HG02610 (cell line): ENCODE results near the gene PYY.
"Not testable (repeated sequence)": the region's sequence is repeated elsewhere in the genome, so short reads cannot be mapped to it uniquely, and the experiment has no call there.

Source experiments
- ATAC-seq: cut with Tn5 transposase; IDR thresholded peaks from one replicate; pipeline ENCODE4 v1.9.1; 2021; ENCODE audit warnings: mild to moderate bottlenecking, moderate library complexity; ENCODE audit not compliant: unreplicated experiment

Gene PYY

DNA sequence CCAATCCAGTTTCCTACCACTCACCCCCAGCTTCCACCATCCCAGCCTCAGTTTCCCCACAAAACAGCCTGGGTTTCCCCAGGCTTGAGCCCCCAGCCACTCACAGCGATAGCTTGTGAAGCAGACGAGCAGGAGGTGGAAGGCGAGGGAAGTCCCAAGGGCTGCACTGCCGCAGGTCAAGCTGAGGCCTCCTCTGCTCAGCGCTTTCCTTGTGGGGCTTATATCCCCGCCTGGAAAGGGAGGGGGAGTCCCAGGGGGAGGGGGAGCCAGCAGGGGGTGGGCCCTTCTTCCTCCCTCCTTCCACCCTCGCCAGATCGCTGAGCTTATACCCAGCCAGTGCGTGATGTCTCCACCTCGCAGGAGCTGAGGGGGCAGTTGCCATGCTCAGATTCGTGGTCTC, at the start of gene PYY:
Gene PYY, minus strand, starts transcription at position 195 of the 400 bp plus-strand sequence. CDS start 457 bp downstream, outside the sequence.
- ATAC-seq, result no peak

GRCh38 chr17:44002141-44002848, 48.6 kb upstream of the PYY start:
- ATAC-seq, result no peak

DNA sequence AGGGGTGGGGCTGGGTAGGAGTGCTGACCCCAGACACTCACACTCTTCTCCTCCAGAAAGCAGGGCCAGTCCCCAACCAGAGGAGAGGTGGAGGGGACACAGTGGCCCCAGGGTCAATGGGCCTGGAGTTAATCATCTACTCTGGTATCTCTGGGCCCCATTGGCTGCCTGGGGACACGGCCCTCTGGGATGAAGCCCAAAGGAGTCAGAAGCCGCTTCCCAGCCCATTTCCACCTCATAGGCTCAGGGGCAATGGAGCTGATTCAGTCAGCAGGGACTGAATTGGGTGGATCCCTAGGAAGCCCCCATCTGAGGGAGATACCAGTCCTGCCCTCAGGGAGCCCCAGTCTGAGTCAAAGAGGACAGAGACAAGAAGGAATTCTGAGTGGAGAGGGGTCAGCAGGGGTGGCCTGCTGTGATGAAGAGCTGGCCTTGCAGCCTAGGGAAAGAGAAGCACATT, 47.8 kb upstream of the PYY start:
- ATAC-seq, result no peak

GRCh38 chr17:44000871-44001460, 47.2 kb upstream of the PYY start:
- no peak for ATAC-seq

DNA sequence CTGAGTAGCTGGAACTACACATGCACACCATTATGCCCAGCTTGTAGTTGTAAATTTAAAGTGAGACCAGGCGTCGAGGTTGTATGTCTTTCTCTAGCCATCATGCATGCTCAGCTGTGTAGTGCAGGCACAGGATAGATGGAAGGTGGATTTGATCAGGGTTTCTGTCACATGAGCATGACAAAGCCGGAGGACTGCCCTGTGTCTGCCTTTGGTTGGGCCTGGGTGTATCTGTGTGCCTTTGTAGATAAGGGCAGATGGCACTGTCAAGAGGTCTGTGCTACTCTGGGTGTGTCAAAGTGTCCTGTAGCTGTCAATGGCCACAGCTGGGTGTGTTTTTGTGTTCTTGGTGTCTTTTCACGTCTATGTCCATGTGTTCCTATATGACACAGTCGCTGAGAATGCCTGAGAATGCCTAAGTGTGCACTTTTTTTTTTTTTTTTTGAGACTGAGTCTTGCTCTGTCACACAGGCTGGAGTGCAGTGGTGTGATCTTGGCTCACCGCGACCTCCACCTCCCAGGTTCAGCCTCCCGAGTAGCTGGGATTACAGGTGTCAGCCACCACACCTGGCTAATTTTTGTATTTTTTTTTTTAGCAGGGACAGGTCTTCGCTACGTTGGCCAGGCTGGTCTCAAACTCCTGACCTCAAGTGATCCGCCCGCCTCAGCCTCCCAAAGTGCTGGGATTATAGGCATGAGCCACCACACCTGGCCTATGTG, 46.6 kb upstream of the PYY start:
- no peak for ATAC-seq

DNA sequence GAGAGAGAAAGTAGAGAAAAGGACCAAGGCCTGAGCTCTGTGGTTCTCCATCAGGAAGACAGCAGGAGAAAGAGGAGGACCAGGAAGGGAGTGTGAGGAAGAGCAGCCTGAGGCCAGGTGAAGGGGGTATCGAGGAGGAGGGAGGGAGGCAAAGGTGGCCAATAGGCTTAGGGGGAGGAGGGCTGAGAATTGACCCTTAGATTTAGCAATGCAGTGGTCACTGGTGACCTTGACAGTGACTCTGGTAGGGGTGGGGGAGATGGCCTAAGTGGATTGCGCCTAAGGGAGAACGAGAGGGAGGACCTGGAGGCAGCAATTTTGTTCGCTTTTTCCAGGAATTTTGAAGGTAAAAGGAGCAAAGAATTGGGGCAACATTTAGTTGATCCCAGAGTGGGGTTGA, 45.3 kb upstream of the PYY start:
- no peak for ATAC-seq

DNA sequence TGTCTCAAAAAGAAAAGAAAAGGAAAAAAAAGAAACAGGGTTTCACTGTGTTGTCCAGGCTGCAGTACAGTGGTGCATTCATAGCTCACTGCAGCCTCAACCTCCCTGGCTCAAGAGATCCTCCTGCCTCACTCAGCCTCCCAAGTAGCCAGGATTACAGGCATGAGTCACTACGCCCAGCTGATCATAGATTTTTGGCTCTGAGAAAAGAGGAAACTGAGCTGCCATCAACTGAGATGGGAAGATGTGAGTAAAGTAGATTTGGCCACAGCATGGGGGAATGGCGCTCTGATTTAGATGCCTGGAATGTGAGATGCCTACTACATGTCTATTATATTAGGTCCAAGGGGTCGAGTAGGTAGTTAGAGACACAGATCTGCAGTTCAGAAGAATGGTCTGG, 44.8 kb upstream of the PYY start:
- no peak for ATAC-seq

GRCh38 chr17:43997180-43997579, 43.4 kb upstream of the PYY start:
- not testable (repeated sequence) for ATAC-seq

DNA sequence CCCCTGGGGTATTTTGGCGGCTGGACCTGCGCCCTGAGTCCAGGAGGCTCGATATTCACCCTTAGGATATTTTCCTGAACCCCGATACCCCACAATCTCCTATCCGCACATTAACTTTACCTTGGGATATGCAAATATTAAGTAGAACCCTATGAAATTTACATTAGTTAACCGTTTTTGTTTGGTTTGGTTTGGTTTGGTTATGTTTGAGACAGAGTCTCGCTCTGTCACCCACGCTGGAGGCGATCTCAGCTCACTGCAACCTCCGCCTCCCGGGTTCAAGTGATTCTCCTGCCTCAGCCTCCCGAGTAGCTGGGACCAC, 41.4 kb upstream of the PYY start:
- no peak for ATAC-seq

GRCh38 chr17:43994272-43995149, 40.8 kb upstream of the PYY start:
- no peak for ATAC-seq

GRCh38 chr17:43992641-43993040, 38.9 kb upstream of the PYY start:
- ATAC-seq, result no peak

- ATAC-seq, result no peak
These were observed 34.6 kb upstream of the PYY start for GRCh38 chr17:43988301-43988700.

- ATAC-seq, result no peak
These were observed 33.6 kb upstream of the PYY start for GRCh38 chr17:43987131-43988021.

- no peak for ATAC-seq
These were observed 32.7 kb upstream of the PYY start for GRCh38 chr17:43986225-43986981.

DNA sequence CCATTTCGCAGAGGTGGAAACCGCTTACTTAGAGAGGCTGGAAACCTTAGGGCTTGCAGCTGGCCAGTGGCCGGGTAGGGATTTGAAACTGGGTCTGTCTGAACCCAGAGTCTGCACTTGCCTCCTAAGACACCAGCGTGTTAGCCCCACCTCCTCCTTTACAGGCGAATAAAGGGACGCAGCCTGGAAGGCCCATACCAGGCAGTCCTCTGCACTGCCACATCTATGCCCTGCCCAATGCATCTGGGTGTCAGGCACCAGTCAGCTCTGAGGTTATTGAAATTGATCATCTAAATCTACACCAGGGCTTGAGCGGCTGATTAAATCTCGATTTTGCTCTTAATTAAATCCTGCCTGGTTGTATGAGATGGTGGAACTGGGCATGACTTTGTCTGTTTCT, 30.8 kb upstream of the PYY start:
- no peak for ATAC-seq

DNA sequence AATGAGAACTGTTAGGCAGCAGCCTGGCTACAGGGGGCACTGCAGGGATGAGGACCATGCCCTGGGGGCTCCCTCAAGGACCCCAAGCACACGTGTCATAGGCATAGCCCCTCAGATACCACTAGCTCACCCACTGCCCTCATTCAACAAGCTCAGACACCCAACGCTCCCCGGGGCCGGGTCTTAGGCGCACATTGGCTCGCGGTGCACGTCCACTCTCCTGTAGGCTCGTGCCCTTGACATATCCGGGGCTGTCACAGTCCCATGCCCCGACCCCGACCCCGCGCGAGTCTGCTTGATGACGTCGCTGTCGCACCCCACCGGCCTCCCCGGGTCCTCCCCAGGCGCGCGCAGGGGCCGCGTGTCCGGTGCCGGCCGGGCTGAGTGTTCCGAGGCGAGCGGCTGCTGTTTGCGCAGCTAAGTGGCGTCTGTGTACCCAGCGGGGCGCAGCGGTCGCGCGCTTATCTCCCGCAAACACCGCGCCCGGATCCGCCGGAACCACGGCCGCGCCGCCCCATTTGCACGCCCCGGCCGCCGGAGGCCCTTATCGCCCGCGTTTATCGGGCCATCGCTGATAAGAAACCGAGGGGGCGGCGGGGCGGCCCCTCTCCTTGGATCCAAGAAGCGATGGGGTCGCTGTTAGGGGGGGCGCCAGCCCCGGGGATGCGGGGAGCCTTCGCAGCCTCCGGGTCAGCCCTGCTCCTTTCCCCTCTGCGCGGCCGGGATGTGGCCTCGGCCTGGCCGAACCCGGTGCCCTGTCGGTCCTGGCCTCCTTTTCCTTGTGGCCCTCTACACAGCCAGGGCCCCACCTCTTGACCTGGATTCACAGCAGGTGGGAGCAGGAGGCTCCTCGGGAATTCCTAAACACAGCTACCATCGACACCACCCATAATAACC, 30.0 kb upstream of the PYY start:
- ATAC-seq, result no peak

DNA sequence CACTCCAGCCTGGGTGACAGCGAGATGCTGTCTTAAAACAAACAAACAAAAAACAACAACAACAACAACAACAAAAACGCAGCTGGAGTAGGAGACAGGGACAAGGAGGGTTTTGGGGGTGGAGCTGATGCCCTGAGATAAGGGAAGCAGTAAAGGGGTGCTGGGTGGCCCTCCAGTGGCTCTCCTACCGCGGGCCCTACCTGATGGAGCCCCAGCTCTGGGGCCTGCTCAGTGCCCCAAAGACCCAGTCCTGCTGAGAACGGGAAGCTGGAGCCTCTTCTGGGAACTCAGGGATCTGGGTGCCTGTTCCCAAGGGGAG, 29.4 kb upstream of the PYY start:
- no peak for ATAC-seq

DNA sequence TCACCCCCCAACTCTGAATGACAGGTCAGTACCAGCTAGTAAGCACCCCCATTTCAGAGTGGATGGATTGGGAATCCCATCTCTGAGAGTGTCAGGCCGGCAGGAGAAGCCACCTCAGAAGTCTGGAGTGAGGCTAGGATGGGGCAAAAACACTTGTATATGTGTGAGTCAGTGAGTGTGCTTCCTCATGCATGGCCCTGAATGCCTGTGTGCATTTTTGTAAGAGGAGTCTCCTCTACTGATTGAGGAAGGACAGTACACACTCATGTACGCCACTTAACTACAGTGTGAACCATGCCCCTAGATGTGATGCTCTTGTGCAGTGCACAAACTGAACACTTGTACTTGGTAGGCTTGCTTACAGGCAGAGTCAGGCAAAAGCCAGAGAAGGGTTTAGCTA, 28.4 kb upstream of the PYY start:
- ATAC-seq, result no peak

- no peak for ATAC-seq
These were observed 25.9 kb upstream of the PYY start for GRCh38 chr17:43979671-43980070.
